ENCODE data around the gene NF1. TPM values are rescaled to one million over a fixed set of nuclear protein-coding genes. Genes with fewer than 3 reads are reported as not detected.
"Not testable (repeated sequence)": the region's sequence is repeated elsewhere in the genome, so short reads cannot be mapped to it uniquely, and the experiment has no call there.

NF1 gene
- total and polyA plus RNA-seq, 3 donors from 2014 or later, result 60.6 to 99.0 (median 97.6) TPM

DNA sequence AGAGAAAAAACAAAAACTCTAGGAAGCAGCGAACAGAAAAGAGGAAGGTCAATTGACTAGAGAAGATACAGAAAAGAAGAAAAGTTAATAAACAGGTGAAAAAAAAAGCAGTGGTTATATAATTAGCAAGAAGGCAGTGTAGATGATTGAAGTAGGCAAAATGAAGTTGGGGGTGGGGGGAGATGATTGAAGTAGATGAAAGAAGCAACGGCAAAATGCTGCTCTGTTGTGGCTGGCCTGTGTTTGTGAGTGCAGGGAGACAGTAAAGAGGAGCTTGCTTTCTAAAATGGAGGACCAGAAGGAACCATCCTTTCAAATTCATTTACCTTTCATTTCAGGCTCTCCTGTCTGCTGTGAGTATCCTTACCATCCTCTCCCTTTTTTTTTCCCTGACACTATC is 215.5 kb downstream of the NF1 start:
- WGBS, 2 donors, result 57 to 63% methylated on average over 2 of the region's 2 CpGs
- intact Hi-C loops (cut with DNase I; ENCODE audit: low total_unique reads), result no loop called here
- Histone ChIP-seq H3K9me3 (no peaks in the 10 kb centered on the region), H3K4me1 (no peaks in the 10 kb centered on the region), H3K27me3 (no peaks in the 10 kb centered on the region), H3K27ac (no peak overlapping the region), H3K4me3 (no peak overlapping the region), H3K36me3 (ENCODE audit: low read depth, missing control alignments) (no peaks in the 10 kb centered on the region)
- DNase-seq, result no peak
- TF ChIP-seq, protein P1, sequence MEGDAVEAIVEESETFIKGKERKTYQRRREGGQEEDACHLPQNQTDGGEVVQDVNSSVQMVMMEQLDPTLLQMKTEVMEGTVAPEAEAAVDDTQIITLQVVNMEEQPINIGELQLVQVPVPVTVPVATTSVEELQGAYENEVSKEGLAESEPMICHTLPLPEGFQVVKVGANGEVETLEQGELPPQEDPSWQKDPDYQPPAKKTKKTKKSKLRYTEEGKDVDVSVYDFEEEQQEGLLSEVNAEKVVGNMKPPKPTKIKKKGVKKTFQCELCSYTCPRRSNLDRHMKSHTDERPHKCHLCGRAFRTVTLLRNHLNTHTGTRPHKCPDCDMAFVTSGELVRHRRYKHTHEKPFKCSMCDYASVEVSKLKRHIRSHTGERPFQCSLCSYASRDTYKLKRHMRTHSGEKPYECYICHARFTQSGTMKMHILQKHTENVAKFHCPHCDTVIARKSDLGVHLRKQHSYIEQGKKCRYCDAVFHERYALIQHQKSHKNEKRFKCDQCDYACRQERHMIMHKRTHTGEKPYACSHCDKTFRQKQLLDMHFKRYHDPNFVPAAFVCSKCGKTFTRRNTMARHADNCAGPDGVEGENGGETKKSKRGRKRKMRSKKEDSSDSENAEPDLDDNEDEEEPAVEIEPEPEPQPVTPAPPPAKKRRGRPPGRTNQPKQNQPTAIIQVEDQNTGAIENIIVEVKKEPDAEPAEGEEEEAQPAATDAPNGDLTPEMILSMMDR (IDR thresholded peaks at IDR 0.05), result no peak
- TF ChIP-seq POLR2A (IDR thresholded peaks at IDR 0.05), result no peak

DNA sequence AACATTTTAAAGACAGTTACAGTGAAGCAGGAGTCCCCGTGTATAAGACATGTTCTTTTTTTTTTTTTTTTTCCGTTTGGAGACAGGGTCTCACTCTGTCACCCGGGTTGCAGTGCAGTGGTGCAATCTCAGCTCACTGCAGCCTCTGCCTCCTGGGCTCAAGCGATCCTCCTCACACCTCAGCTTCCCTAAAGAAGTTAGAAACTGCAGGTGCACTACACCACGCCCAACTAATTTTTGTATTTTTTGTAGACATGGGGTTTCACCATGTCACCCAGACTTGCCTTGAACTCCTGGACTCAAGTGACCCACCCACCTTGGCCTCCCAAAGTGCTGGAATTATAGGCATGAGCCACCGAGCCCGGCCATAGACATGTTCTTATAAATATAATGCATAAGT is 216.1 kb downstream of the NF1 start:
- no peak for DNase-seq
- no peaks in the 10 kb centered on the region for H3K4me1 ChIP-seq
- intact Hi-C loops (cut with DNase I; ENCODE audit: low total_unique reads), result no loop called here
- WGBS, 2 donors, result 88 to 89% methylated on average over 7 of the region's 7 CpGs
- TF ChIP-seq, protein P1 (IDR thresholded peaks at IDR 0.05), result no peak
- TF ChIP-seq POLR2A (IDR thresholded peaks at IDR 0.05), result no peak
- no peaks in the 10 kb centered on the region for H3K9me3 ChIP-seq
- no peaks in the 10 kb centered on the region for H3K27me3 ChIP-seq
- H3K27ac ChIP-seq, result no peak overlapping the region
- no peaks in the 10 kb centered on the region for H3K36me3 ChIP-seq (ENCODE audit: low read depth, missing control alignments)
- no peak overlapping the region for H3K4me3 ChIP-seq

- 83 to 93% methylated on average over 3 of the region's 3 CpGs for WGBS, 2 donors
- DNase-seq, result no peak
- no peaks in the 10 kb centered on the region for H3K27me3 ChIP-seq
- H3K27ac ChIP-seq, result no peak overlapping the region
- no peaks in the 10 kb centered on the region for H3K9me3 ChIP-seq
- TF ChIP-seq, protein P1 (IDR thresholded peaks at IDR 0.05), result no peak
- no peak for TF ChIP-seq POLR2A (IDR thresholded peaks at IDR 0.05)
- intact Hi-C loops (cut with DNase I; ENCODE audit: low total_unique reads), result no loop called here
- no peaks in the 10 kb centered on the region for H3K36me3 ChIP-seq (ENCODE audit: low read depth, missing control alignments)
- no peak overlapping the region for H3K4me3 ChIP-seq
- no peaks in the 10 kb centered on the region for H3K4me1 ChIP-seq
These were observed 216.7 kb downstream of the NF1 start for GRCh38 chr17:31311526-31311925.

DNA sequence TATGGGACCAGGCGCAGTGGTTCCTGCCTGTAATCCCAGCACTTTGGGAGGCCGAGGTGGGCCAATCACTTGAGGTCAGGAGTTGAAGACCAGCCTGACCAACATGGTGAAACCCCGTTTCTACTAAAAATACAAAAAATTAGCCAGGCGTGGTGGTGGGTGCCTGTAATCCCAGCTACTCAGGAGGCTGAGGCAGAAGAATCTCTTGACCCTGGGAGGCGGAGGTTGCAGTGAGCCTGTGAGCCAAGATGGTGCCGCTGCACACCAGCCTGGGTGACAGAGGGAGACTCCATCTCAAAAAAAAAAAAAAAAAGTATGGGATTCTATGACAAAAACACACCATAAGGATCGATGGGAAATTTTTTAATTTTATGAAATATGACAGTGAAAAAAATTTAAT is 217.4 kb downstream of the NF1 start:
- H3K27ac ChIP-seq; DNase-seq; intact Hi-C loops (cut with DNase I; ENCODE audit: low total_unique reads); H3K36me3 ChIP-seq (ENCODE audit: low read depth, missing control alignments); H3K9me3 ChIP-seq; H3K4me1 ChIP-seq; H3K4me3 ChIP-seq; H3K27me3 ChIP-seq: not testable (repeated sequence)
- WGBS, 2 donors, result 83 to 86% methylated on average over 7 of the region's 7 CpGs

DNA sequence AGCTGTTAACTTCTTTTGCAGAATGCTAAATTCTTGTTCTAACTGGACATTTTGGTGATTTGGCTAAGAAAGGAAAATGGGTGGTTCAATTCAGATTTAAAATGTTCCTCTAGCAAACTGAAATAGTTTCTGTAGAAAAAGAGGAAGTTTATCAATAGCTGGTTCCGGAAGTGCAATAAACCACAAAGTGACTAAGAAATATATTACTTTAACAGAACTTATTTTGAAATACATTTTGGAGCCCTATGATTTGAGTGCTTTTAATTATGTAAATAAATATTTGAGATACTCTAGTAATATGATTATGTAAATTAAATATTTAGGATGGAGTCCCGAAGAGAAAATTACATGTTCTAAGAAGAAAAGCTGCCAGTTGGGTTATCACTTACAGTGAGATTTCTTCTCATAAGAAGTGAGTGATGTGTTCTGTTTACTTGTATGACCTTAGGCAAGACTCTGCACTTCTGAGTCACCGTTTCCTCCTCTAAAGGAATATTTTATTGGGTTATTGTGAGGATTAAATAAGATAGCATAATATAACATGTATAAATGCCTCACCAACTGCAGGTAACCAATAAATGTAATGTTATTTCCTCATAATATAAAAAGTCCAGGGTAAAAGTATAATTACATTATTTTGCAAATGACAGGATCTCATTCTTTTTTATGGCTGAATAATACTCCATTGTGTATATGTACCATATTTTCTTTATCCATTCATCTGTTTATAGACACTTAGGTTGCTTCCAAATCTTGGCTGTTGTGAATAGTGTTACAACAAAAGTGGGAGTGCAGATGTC is 219.4 kb downstream of the NF1 start, which contains the start of gene EVI2B:
Gene EVI2B (minus strand): TSS at position 73 of the 800 bp plus-strand sequence. CDS start 8,445 bp downstream, outside the sequence.
- DNase-seq, result no peak
- Histone ChIP-seq H3K27ac (no peak within 1 kb of the TSS), H3K4me3 (peak within 1 kb of the TSS in 1 of 2 donors; percentile 6), H3K27me3 (no peaks in the 10 kb centered on the region), H3K36me3 (ENCODE audit: low read depth, missing control alignments) (no peaks in the 10 kb centered on the region), H3K4me1 (no peaks in the 10 kb centered on the region), H3K9me3 (no peaks in the 10 kb centered on the region)
- intact Hi-C loops (cut with DNase I; ENCODE audit: low total_unique reads), result no loop called here
- no peak for TF ChIP-seq POLR2A (IDR thresholded peaks at IDR 0.05)
- TF ChIP-seq, protein P1 (IDR thresholded peaks at IDR 0.05), result no peak
- 80 to 90% methylated on average over 3 of the region's 3 CpGs for WGBS, 2 donors

All from testis (tissue), 3 donors.